ENCODE data around the gene COQ8B.

GRCh38 chr19:40688987-40689338, 27.7 kb downstream of the COQ8B start:
- no peak for TF ChIP-seq CTCF (IDR thresholded peaks at IDR 0.05)
- no peak for TF ChIP-seq ZFX (IDR thresholded peaks at IDR 0.05; ENCODE audit: borderline replicate concordance)
